H1 (cell line): ENCODE results near the gene ACKR2. TPM values are rescaled to one million over a fixed set of nuclear protein-coding genes. Genes with fewer than 3 reads are reported as not detected.
A peak's percentile ranks its signal among the peaks of the same experiment; 100 is the strongest.

Source experiments
- CTCF ChIA-PET: fragments of 300-600 bp; sonication (Branson Sonifier 250); formaldehyde crosslinking; loops from one replicate; lab custom pipeline; 2021; ENCODE audit not compliant: partially characterized antibody; lab: Charles Lee
- POLR2A ChIA-PET: fragments of 300-600 bp; sonication (Branson Sonifier 250); formaldehyde crosslinking; loops from one replicate; lab custom pipeline; 2021; ENCODE audit warnings: inconsistent platforms; ENCODE audit not compliant: partially characterized antibody; lab: Charles Lee
- DNase-seq, 2 experiments: peaks; one replicate each; pipeline versions ENCODE4 v3.0.0 to v3.0.0-alpha.2; 2010 to 2022; ENCODE audit warnings: low spot score in 2 of 2, low read depth in 1 of 2, mixed read lengths in 1 of 2
- FAIRE-seq: peaks from 2 replicates; lab custom pipeline; 2011; peaks lifted over from hg19 to GRCh38; lab: Jason Lieb, UNC
- H2AFZ ChIP-seq: 2 replicates; pipeline ENCODE4 v1.8.1; 2012; ENCODE audit warnings: low read length, inconsistent platforms
- H2AK5ac ChIP-seq: 2 replicates; pipeline ENCODE4 v1.6.1; 2013; ENCODE audit warnings: low read depth, low read length
- H2BK120ac ChIP-seq: replicated peaks from 2 replicates; pipeline ENCODE3; 2013; ENCODE audit warnings: low read depth, low read length, inconsistent platforms
- H2BK12ac ChIP-seq: 2 replicates; pipeline ENCODE4 v1.6.1; 2013; ENCODE audit warnings: low read depth, low read length
- H2BK15ac ChIP-seq: 2 replicates; pipeline ENCODE4 v1.6.1; 2013; ENCODE audit warnings: low read length
- H2BK20ac ChIP-seq: 2 replicates; pipeline ENCODE4 v1.6.1; 2013; ENCODE audit warnings: low read length
- H2BK5ac ChIP-seq: 2 replicates; pipeline ENCODE4 v1.6.1; 2013; ENCODE audit warnings: low read depth, low read length
- H3K14ac ChIP-seq: 2 replicates; pipeline ENCODE4 v1.6.1; 2013; ENCODE audit warnings: inconsistent platforms; ENCODE audit not compliant: insufficient read length
- H3K18ac ChIP-seq: 2 replicates; pipeline ENCODE4 v1.6.1; 2013; ENCODE audit warnings: low read length; ENCODE audit errors: extremely low read depth
- H3K23ac ChIP-seq: 2 replicates; pipeline ENCODE4 v1.6.1; 2013; ENCODE audit warnings: inconsistent platforms; ENCODE audit not compliant: insufficient read length
- H3K23me2 ChIP-seq: 2 replicates; pipeline ENCODE4 v1.6.1; 2013; ENCODE audit warnings: low read depth, low read length
- H3K27ac ChIP-seq: 2 replicates; pipeline ENCODE4 v1.6.1; 2011; ENCODE audit warnings: low read depth, low read length, inconsistent platforms
- H3K27me3 ChIP-seq, 4 experiments: replicated peaks in 1 of 4; 1 replicate in 1 of 4; 2 replicates in 3 of 4; pipeline versions ENCODE4 v1.6.1 to v1.8.1; 2011 to 2013; ENCODE audit warnings: low read length in 3 of 4, mild to moderate bottlenecking in 3 of 4, inconsistent platforms in 2 of 4, mixed read lengths in 2 of 4, moderate library complexity in 1 of 4; ENCODE audit not compliant: control insufficient read depth in 3 of 4, insufficient read depth in 3 of 4; ENCODE audit errors: extremely low read depth in 1 of 4
- H3K36me3 ChIP-seq, 4 experiments: 2 replicates each; pipeline versions ENCODE4 v1.6.1 to v1.8.1; 2011 to 2013; ENCODE audit warnings: mild to moderate bottlenecking in 4 of 4, low read length in 3 of 4, moderate library complexity in 2 of 4, control low read depth in 1 of 4, inconsistent platforms in 1 of 4; ENCODE audit not compliant: insufficient read depth in 4 of 4, control insufficient read depth in 2 of 4
- H3K4ac ChIP-seq: replicated peaks from 2 replicates; pipeline ENCODE3; 2013; ENCODE audit warnings: low read length, low read depth, mixed read lengths, inconsistent platforms; ENCODE audit not compliant: insufficient read length
- H3K4me1 ChIP-seq, 4 experiments: replicated peaks in 1 of 4; 1 replicate in 1 of 4; 2 replicates in 3 of 4; pipeline versions ENCODE4 v1.6.1 to v1.8.1; 2011 to 2013; ENCODE audit warnings: low read length in 3 of 4, inconsistent platforms in 2 of 4, mixed read lengths in 1 of 4; ENCODE audit not compliant: insufficient read depth in 4 of 4, control insufficient read depth in 3 of 4
- H3K4me2 ChIP-seq, 2 experiments: 2 replicates each; pipeline versions ENCODE4 v1.6.1 to v1.8.1; 2011 to 2013; ENCODE audit warnings: low read depth in 2 of 2, low read length in 2 of 2, control low read depth in 1 of 2, inconsistent platforms in 1 of 2, mild to moderate bottlenecking in 1 of 2; ENCODE audit not compliant: insufficient read depth in 1 of 2
- H3K4me3 ChIP-seq, 4 experiments: fragments of 200-600, 300-600 bp in 1 of 4; sonication (generic), shearing (Covaris generic), sonication (Bioruptor Twin) in 1 of 4; 2 replicates each; pipeline versions ENCODE4 v1.5.1 to v1.8.1; 2011 to 2016; ENCODE audit warnings: low read length in 4 of 4, low read depth in 3 of 4, control low read depth in 2 of 4, inconsistent platforms in 2 of 4, mild to moderate bottlenecking in 2 of 4, mixed read lengths in 1 of 4, moderate library complexity in 1 of 4; ENCODE audit not compliant: insufficient read depth in 2 of 4; ENCODE audit errors: extremely low read depth in 1 of 4
- H3K56ac ChIP-seq: replicated peaks from 2 replicates; pipeline ENCODE3; 2013; ENCODE audit warnings: low read depth, mild to moderate bottlenecking, mixed read lengths, low read length, inconsistent platforms; ENCODE audit not compliant: insufficient read length
- H3K79me1 ChIP-seq: 2 replicates; pipeline ENCODE4 v1.6.1; 2013; ENCODE audit warnings: low read depth, low read length, control low read depth
- H3K79me2 ChIP-seq, 2 experiments: 2 replicates each; pipeline versions ENCODE4 v1.6.1 to v1.8.1; 2012 to 2013; ENCODE audit warnings: low read length in 2 of 2, mild to moderate bottlenecking in 2 of 2, inconsistent platforms in 1 of 2; ENCODE audit not compliant: insufficient read depth in 2 of 2, control insufficient read depth in 1 of 2
- H3K9ac ChIP-seq, 4 experiments: replicated peaks in 1 of 4; 1 replicate in 1 of 4; 2 replicates in 3 of 4; pipeline versions ENCODE4 v1.6.1 to v1.8.1; 2011 to 2013; ENCODE audit warnings: low read depth in 3 of 4, low read length in 3 of 4, control low read depth in 2 of 4, mild to moderate bottlenecking in 2 of 4, moderate library complexity in 2 of 4, inconsistent platforms in 1 of 4; ENCODE audit errors: extremely low read depth in 1 of 4
- H3K9me3 ChIP-seq, 2 experiments: 2 replicates each; pipeline versions ENCODE4 v1.6.1 to v1.8.1; 2012 to 2013; ENCODE audit warnings: mild to moderate bottlenecking in 2 of 2, moderate library complexity in 2 of 2, control low read depth in 1 of 2, inconsistent platforms in 1 of 2, low read depth in 1 of 2, low read length in 1 of 2, mixed read lengths in 1 of 2; ENCODE audit not compliant: insufficient read depth in 2 of 2
- H4K20me1 ChIP-seq, 2 experiments: replicated peaks in 1 of 2; 2 replicates each; pipeline versions ENCODE3 to v1.8.1; 2011 to 2013; ENCODE audit warnings: inconsistent platforms in 2 of 2, low read length in 2 of 2, mild to moderate bottlenecking in 1 of 2; ENCODE audit not compliant: insufficient read depth in 2 of 2, control insufficient read depth in 1 of 2
- H4K5ac ChIP-seq: 2 replicates; pipeline ENCODE4 v1.6.1; 2013; ENCODE audit warnings: low read length, low read depth, mixed read lengths, inconsistent platforms; ENCODE audit not compliant: insufficient read length
- H4K8ac ChIP-seq: 2 replicates; pipeline ENCODE4 v1.8.0; 2013; ENCODE audit warnings: mild to moderate bottlenecking, moderate library complexity, low read length, inconsistent platforms; ENCODE audit not compliant: insufficient read depth; ENCODE audit errors: extremely low read depth
- H4K91ac ChIP-seq: replicated peaks from 2 replicates; pipeline ENCODE3; 2013; ENCODE audit warnings: low read length, mixed read lengths, inconsistent platforms; ENCODE audit not compliant: insufficient read length
- ATF3 ChIP-seq: IDR thresholded peaks from 2 replicates; pipeline ENCODE4 v1.6.1; 2011; ENCODE audit warnings: low read depth, mild to moderate bottlenecking, low read length; ENCODE audit not compliant: insufficient read depth
- EGR1 ChIP-seq: IDR thresholded peaks from 2 replicates; pipeline ENCODE4 v1.6.1; 2011; ENCODE audit warnings: low read depth, low read length, borderline replicate concordance
- EP300 ChIP-seq, 2 experiments: IDR thresholded peaks; 1 replicate in 1 of 2; 2 replicates in 1 of 2; pipeline ENCODE4 v1.6.1; 2011 to 2012; ENCODE audit warnings: low read depth in 2 of 2, low read length in 2 of 2, mild to moderate bottlenecking in 2 of 2, borderline replicate concordance in 1 of 2, inconsistent platforms in 1 of 2, moderate library complexity in 1 of 2
- MAFK ChIP-seq: IDR thresholded peaks from 2 replicates; pipeline ENCODE4 v1.6.1; 2012; ENCODE audit warnings: low read depth, mild to moderate bottlenecking, improper control_type of control experiment, low read length
- NRF1 ChIP-seq: IDR thresholded peaks from 2 replicates; pipeline ENCODE4 v1.6.1; 2011; ENCODE audit warnings: mild to moderate bottlenecking, low read depth, low read length, improper control_type of control experiment
- POLR2AphosphoS5 ChIP-seq: IDR thresholded peaks from 2 replicates; pipeline ENCODE4 v1.6.1; 2011; ENCODE audit warnings: low read depth, low read length
- RXRA ChIP-seq: IDR thresholded peaks from 2 replicates; pipeline ENCODE4 v1.6.1; 2011; ENCODE audit warnings: low read depth, mild to moderate bottlenecking, low read length, moderate library complexity; ENCODE audit not compliant: insufficient read depth
- SIX5 ChIP-seq: IDR thresholded peaks from 2 replicates; pipeline ENCODE4 v1.6.1; 2011; ENCODE audit warnings: mild to moderate bottlenecking, low read depth, low read length
- SP4 ChIP-seq: IDR thresholded peaks from 2 replicates; pipeline ENCODE4 v1.6.1; 2012; ENCODE audit warnings: low read length, inconsistent platforms
- TAF1 ChIP-seq: IDR thresholded peaks from 2 replicates; pipeline ENCODE4 v1.6.1; 2011; ENCODE audit warnings: mild to moderate bottlenecking, low read depth, low read length
- WGBS, 2 experiments: shearing (Covaris generic) in 1 of 2; methylation state at CpG; one replicate each; pipeline versions ENCODE4 v1.1.6 to v1.1.7; 2013 to 2015; ENCODE audit warnings: low lambda C conversion rate in 2 of 2, mixed read lengths in 2 of 2, inconsistent platforms in 1 of 2, low coverage in 1 of 2, missing lambda C conversion rate in 1 of 2; ENCODE audit not compliant: insufficient replicate concordance in 2 of 2, insufficient coverage in 1 of 2, insufficient read length in 1 of 2; ENCODE audit errors: extremely low coverage in 1 of 2, missing lambda C conversion rate in 1 of 2; 5-methylcytosine and 5-hydroxymethylcytosine counted together
- polyA plus RNA-seq, 7 experiments: library from polyadenylated mRNA; depleted of rRNA in 3 of 7; stranded (reverse) in 5 of 7; unstranded in 2 of 7; fragments of >200 nt in 5 of 7; fragments of 200-250 nt in 2 of 7; gene quantifications; 1 replicate in 5 of 7; 2 replicates in 1 of 7; 4 replicates in 1 of 7; pipeline versions ENCODE4 v1.2.1 to v1.2.3, GENCODE V29; 2011 to 2013; ENCODE audit warnings: missing spikeins in 2 of 7, mixed read lengths in 2 of 7
- total RNA-seq: library from RNA; stranded (reverse); fragmentation: NEBNext Ultra II Directional; extraction: Animal tissue kit (Norgen Biotek cat#: 25700); gene quantifications from 2 replicates; pipeline ENCODE4 v1.2.1, GENCODE V29; 2021
- TF ChIP-seq, protein P1 (sequence below): IDR thresholded peaks from 2 replicates; pipeline ENCODE4 v1.6.1; 2011; ENCODE audit warnings: low read length, improper control_type of control experiment

The ACKR2 gene
- total and polyA plus RNA-seq, 2 of the 8 experiments (the other 6 are each of a cell fraction or from before 2014, with no cell fraction given) = 0.09 to 0.12 TPM

- Histone ChIP-seq H3K14ac (no peak within 1 kb of the TSS), H2BK120ac (no peak within 1 kb of the TSS), H4K91ac (no peak within 1 kb of the TSS), H3K9ac (no peak within 1 kb of the TSS; a peak in 1 of 7 replicates), H3K4ac (no peak within 1 kb of the TSS), H4K5ac (no peak within 1 kb of the TSS), H3K79me1 (no peaks in the 10 kb centered on the region), H2BK5ac (no peak within 1 kb of the TSS), H3K36me3 (no peaks in the 10 kb centered on the region), H2BK12ac (no peak within 1 kb of the TSS), H3K23me2 (no peaks in the 10 kb centered on the region; the same call in 1 of the 2 replicates), H3K56ac (no peak within 1 kb of the TSS), H2BK15ac (no peak within 1 kb of the TSS), H3K4me2 (no peak within 1 kb of the TSS), H3K27me3 (peaks cover 0 to 2% (median under 1%) of the 10 kb centered on the region in 4 experiments; a peak in 2 of 7 replicates), H3K79me2 (no peaks in the 10 kb centered on the region), H3K9me3 (no peaks in the 10 kb centered on the region), H3K4me1 (peaks cover 0 to 3% (median 1%) of the 10 kb centered on the region in 4 experiments; a peak in 1 of 7 replicates), H3K18ac (no peak within 1 kb of the TSS), H3K4me3 (no peak within 1 kb of the TSS), H2BK20ac (no peak within 1 kb of the TSS), H4K20me1 (no peaks in the 10 kb centered on the region), H2AFZ (no peak within 1 kb of the TSS), H2AK5ac (no peak within 1 kb of the TSS), H4K8ac (peak within 1 kb of the TSS; percentile 28; the same call in 1 of the 2 replicates), H3K27ac (no peak within 1 kb of the TSS), H3K23ac (no peak within 1 kb of the TSS)
- CTCF ChIA-PET = interaction anchor here (1.0 to 1.6 kb wide), 2 partner anchors 24 to 28 kb away, joined by 3 to 5 read pairs; no protein-coding TSS in a partner anchor
- WGBS, 2 experiments = 90% methylated on average over 13 of the region's 13 CpGs; no CpG with 5 or more reads in 1 of the 2 experiments
- FAIRE-seq (no peak), DNase-seq (no peak)
- POLR2A ChIA-PET = no interaction called here
- TF ChIP-seq SIX5 (no peak), MAFK (no peak), TAF1 (no peak), RXRA (no peak), EP300 (IDR thresholded peaks at IDR 0.05; ENCODE audit: borderline replicate concordance in 1 of 2, low read depth in 2 of 2, low read length in 2 of 2) (no peak), POLR2AphosphoS5 (no peak), NRF1 (no peak), ATF3 (no peak), EGR1 (no peak), SP4 (no peak)
- TF ChIP-seq, protein P1, sequence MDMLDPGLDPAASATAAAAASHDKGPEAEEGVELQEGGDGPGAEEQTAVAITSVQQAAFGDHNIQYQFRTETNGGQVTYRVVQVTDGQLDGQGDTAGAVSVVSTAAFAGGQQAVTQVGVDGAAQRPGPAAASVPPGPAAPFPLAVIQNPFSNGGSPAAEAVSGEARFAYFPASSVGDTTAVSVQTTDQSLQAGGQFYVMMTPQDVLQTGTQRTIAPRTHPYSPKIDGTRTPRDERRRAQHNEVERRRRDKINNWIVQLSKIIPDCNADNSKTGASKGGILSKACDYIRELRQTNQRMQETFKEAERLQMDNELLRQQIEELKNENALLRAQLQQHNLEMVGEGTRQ = no peak
Observed at GRCh38 chr3:42875325-42876151, 66.3 kb downstream of the ACKR2 start, which contains the start of gene CYP8B1. CYP8B1 (minus strand) TSS chr3:42875879; CDS start chr3:42875816, 63 bp downstream.
